Motor neuron (in vitro differentiated cells): Measurements from ENCODE around the gene SYCP2L. TPM values are rescaled to one million over a fixed set of nuclear protein-coding genes. Genes with fewer than 3 reads are reported as not detected.
"Not testable (repeated sequence)": the region's sequence is repeated elsewhere in the genome, so short reads cannot be mapped to it uniquely, and the experiment has no call there.

Source experiments
- ATAC-seq, 8 experiments: fragments of 200-7000 bp; cut with Tn5 transposase; replicated peaks in 6 of 8; 2 replicates each; pipeline ENCODE4 v1.8.0; 2021; ENCODE audit warnings: mild to moderate bottlenecking in 8 of 8, moderate library complexity in 8 of 8
- H3K27ac ChIP-seq, 2 donors: fragments of 250-450 bp; sonication (Bioruptor Pico); 2 replicates each; pipeline ENCODE4 v1.9.0; 2021; ENCODE audit warnings: antibody characterized with exemption in 2 of 2, mild to moderate bottlenecking in 2 of 2, moderate library complexity in 1 of 2
- H3K4me1 ChIP-seq, 2 donors: fragments of 250-450 bp; sonication (Bioruptor Pico); replicated peaks in 1 of 2; 2 replicates each; pipeline ENCODE4 v1.6.1; 2021; ENCODE audit warnings: antibody characterized with exemption in 2 of 2, mild to moderate bottlenecking in 2 of 2, moderate library complexity in 1 of 2
- H3K4me3 ChIP-seq, 5 donors: fragments of 250-450 bp; sonication (Bioruptor Pico); 2 replicates each; pipeline ENCODE4 v1.9.0; 2021; ENCODE audit warnings: antibody characterized with exemption in 5 of 5, mild to moderate bottlenecking in 5 of 5, moderate library complexity in 4 of 5
- WGBS, 10 experiments: fragments of 450-650 bp; shearing (Covaris generic); methylation state at CpG; one replicate each; pipeline ENCODE4 v1.0.0; 2022; 5-methylcytosine and 5-hydroxymethylcytosine counted together
- in situ Hi-C, 9 experiments: fragments of 400-800 bp; cut with MboI; loops; one replicate each; pipeline ENCODE4 v1.15.0; 2021; ENCODE audit warnings: low sequenced_read_pairs in 9 of 9, low pct_unique_long_range_greater_than_20kb in 2 of 9; ENCODE audit not compliant: unreplicated experiment in 9 of 9
- total RNA-seq, 8 experiments: library from RNA; unstranded; fragments of 300-600 nt; gene quantifications; 2 replicates each; pipeline versions ENCODE4 v1.2.3 to v1.2.4, GENCODE V29; 2022

SYCP2L gene
- total RNA-seq, 8 experiments from 2014 or later = 1.0 to 3.3 (median 2.5) TPM; not detected in 1

- in situ Hi-C loops = loop anchor here in 3 of 9 experiments (25.0 kb wide), 3 partner anchors 94 to 594 kb away; no protein-coding TSS in a partner anchor
- WGBS, 10 experiments = 29 to 100% (median 64%) methylated on average over 1 to 2 of the region's 2 CpGs; no CpG with 5 or more reads in 4 of the 10 experiments
- Histone ChIP-seq H3K4me1 (no peaks in the 10 kb centered on the region), H3K27ac (no peak overlapping the region), H3K4me3 (no peak overlapping the region)
- ATAC-seq = no peak
These were observed 81.9 kb downstream of the SYCP2L start for GRCh38 chr6:10968776-10969175.

- Histone ChIP-seq H3K27ac (no peak overlapping the region), H3K4me1 (no peaks in the 10 kb centered on the region), H3K4me3 (no peak overlapping the region)
- in situ Hi-C loops = loop anchor here in 3 of 9 experiments (25.0 kb wide), 3 partner anchors 92 to 592 kb away; no protein-coding TSS in a partner anchor
- WGBS, 10 experiments = 67 to 100% (median 94%) methylated on average over 1 to 3 of the region's 3 CpGs; no CpG with 5 or more reads in 5 of the 10 experiments
- no peak for ATAC-seq
These were observed 83.9 kb downstream of the SYCP2L start for GRCh38 chr6:10970731-10971130.

GRCh38 chr6:10972196-10972595 lies 85.3 kb downstream of the SYCP2L start:
- no peak overlapping the region for H3K4me3 ChIP-seq
- in situ Hi-C loops = loop anchor here in 3 of 9 experiments (25.0 kb wide), 3 partner anchors 90 to 590 kb away; no protein-coding TSS in a partner anchor
- no peak for ATAC-seq
- WGBS, 10 experiments = 5 to 100% (median 91%) methylated on average over 1 to 3 of the region's 3 CpGs
- H3K4me1 ChIP-seq = no peaks in the 10 kb centered on the region
- H3K27ac ChIP-seq = no peak overlapping the region

GRCh38 chr6:10976571-10976970 lies 89.7 kb downstream of the SYCP2L start:
- WGBS, 10 experiments = 40 to 97% (median 67%) methylated on average over 1 to 6 of the region's 6 CpGs; no CpG with 5 or more reads in 5 of the 10 experiments

GRCh38 chr6:10977231-10977968 lies 90.5 kb downstream of the SYCP2L start:
- no peak overlapping the region for H3K27ac ChIP-seq
- H3K4me1 ChIP-seq = no peaks in the 10 kb centered on the region
- WGBS, 10 experiments = 8 to 100% (median 82%) methylated on average over 1 to 4 of the region's 5 CpGs
- ATAC-seq = no peak
- in situ Hi-C loops = no loop called here
- H3K4me3 ChIP-seq = no peak overlapping the region

More at GRCh38 chr6:10976571-10976970, 89.7 kb downstream of the SYCP2L start:
- Histone ChIP-seq H3K4me1 (no peaks in the 10 kb centered on the region), H3K27ac (no peak overlapping the region), H3K4me3 (no peak overlapping the region)
- ATAC-seq = no peak
- in situ Hi-C loops = no loop called here

- Histone ChIP-seq H3K27ac (no peak overlapping the region), H3K4me1 (no peaks in the 10 kb centered on the region), H3K4me3 (no peak overlapping the region)
- ATAC-seq = peak in 1 of 8 experiments; percentile 79
- in situ Hi-C loops = no loop called here
- WGBS, 10 experiments = 0 to 100% (median 46%) methylated on average over 1 of the region's 1 CpG; no CpG with 5 or more reads in 2 of the 10 experiments
These were observed 92.8 kb downstream of the SYCP2L start for GRCh38 chr6:10979603-10980002.

GRCh38 chr6:10981409-10981808 lies 94.6 kb downstream of the SYCP2L start:
- in situ Hi-C loops = no loop called here
- Histone ChIP-seq H3K4me3 (no peak overlapping the region), H3K4me1 (no peaks in the 10 kb centered on the region), H3K27ac (no peak overlapping the region)
- WGBS, 10 experiments = 33 to 100% (median 88%) methylated on average over 1 of the region's 1 CpG; no CpG with 5 or more reads in 3 of the 10 experiments
- ATAC-seq = no peak

- no CpG with 5 or more reads among the region's 2 CpGs for WGBS, 10 experiments
- in situ Hi-C loops, H3K4me3 ChIP-seq, ATAC-seq, H3K4me1 ChIP-seq, H3K27ac ChIP-seq: not testable (repeated sequence)
These were observed 98.1 kb downstream of the SYCP2L start for GRCh38 chr6:10984959-10985358.

GRCh38 chr6:10989587-10989986 lies 102.7 kb downstream of the SYCP2L start:
- ATAC-seq = no peak
- Histone ChIP-seq H3K27ac (no peak overlapping the region), H3K4me3 (no peak overlapping the region), H3K4me1 (no peaks in the 10 kb centered on the region)
- 60 to 100% (median 93%) methylated on average over 2 to 13 of the region's 15 CpGs for WGBS, 10 experiments
- in situ Hi-C loops = no loop called here

- peak in 2 of 8 experiments; percentile 26 to 27 for ATAC-seq
- H3K27ac ChIP-seq = no peak overlapping the region
- WGBS, 10 experiments = 0 to 100% (median 54%) methylated on average over 1 to 2 of the region's 2 CpGs; no CpG with 5 or more reads in 3 of the 10 experiments
- no peaks in the 10 kb centered on the region for H3K4me1 ChIP-seq
- H3K4me3 ChIP-seq = no peak overlapping the region
- in situ Hi-C loops = no loop called here
These were observed 104.3 kb downstream of the SYCP2L start for GRCh38 chr6:10991115-10991514.

GRCh38 chr6:10993896-10994295 lies 107.0 kb downstream of the SYCP2L start:
- ATAC-seq = no peak
- no peak overlapping the region for H3K27ac ChIP-seq
- H3K4me3 ChIP-seq = no peak overlapping the region
- in situ Hi-C loops = no loop called here
- no peaks in the 10 kb centered on the region for H3K4me1 ChIP-seq
- WGBS, 10 experiments = 80 to 100% (median 89%) methylated on average over 1 to 7 of the region's 8 CpGs; no CpG with 5 or more reads in 2 of the 10 experiments

- 0 to 100% (median 74%) methylated on average over 1 to 3 of the region's 4 CpGs; no CpG with 5 or more reads in 2 of the 10 experiments for WGBS, 10 experiments
- in situ Hi-C loops = no loop called here
- no peak overlapping the region for H3K27ac ChIP-seq
- no peak for ATAC-seq
- no peaks in the 10 kb centered on the region for H3K4me1 ChIP-seq
- H3K4me3 ChIP-seq = no peak overlapping the region
These were observed 108.4 kb downstream of the SYCP2L start for GRCh38 chr6:10995114-10995707.

GRCh38 chr6:10999994-11000393 lies 113.1 kb downstream of the SYCP2L start:
- Histone ChIP-seq H3K4me3 (no peak overlapping the region), H3K4me1 (no peaks in the 10 kb centered on the region), H3K27ac (no peak overlapping the region)
- no peak for ATAC-seq
- in situ Hi-C loops = no loop called here
- 56 to 100% (median 100%) methylated on average over 1 to 2 of the region's 2 CpGs; no CpG with 5 or more reads in 4 of the 10 experiments for WGBS, 10 experiments
